Liver (tissue), 9 donors: ENCODE data around the gene SLC24A1. TPM values are rescaled to one million over a fixed set of nuclear protein-coding genes. Genes with fewer than 3 reads are reported as not detected.

Experiments used
- DNase-seq: peaks from one replicate; pipeline ENCODE4 v3.0.0-alpha.2; 2017; ENCODE audit warnings: low spot score
- H3K27ac ChIP-seq, 2 donors: one replicate each; pipeline ENCODE4 v1.7.0; 2013; ENCODE audit warnings: inconsistent platforms in 2 of 2, low read length in 2 of 2, control low read depth in 1 of 2, low read depth in 1 of 2, mild to moderate bottlenecking in 1 of 2
- H3K27me3 ChIP-seq, 4 donors: one replicate each; pipeline versions ENCODE4 v1.6.1 to v1.7.0; 2013; ENCODE audit warnings: low read length in 3 of 4, inconsistent platforms in 1 of 4, mild to moderate bottlenecking in 1 of 4, moderate library complexity in 1 of 4; ENCODE audit not compliant: control insufficient read depth in 4 of 4, insufficient read depth in 4 of 4
- H3K36me3 ChIP-seq, 4 donors: one replicate each; pipeline versions ENCODE4 v1.6.1 to v1.7.0; 2013; ENCODE audit warnings: low read length in 3 of 4, mild to moderate bottlenecking in 3 of 4, low read depth in 1 of 4, moderate library complexity in 1 of 4; ENCODE audit not compliant: control insufficient read depth in 4 of 4, insufficient read depth in 3 of 4
- H3K4me1 ChIP-seq, 4 donors: one replicate each; pipeline versions ENCODE4 v1.6.1 to v1.7.0; 2013; ENCODE audit warnings: low read length in 3 of 4, mild to moderate bottlenecking in 3 of 4, moderate library complexity in 1 of 4; ENCODE audit not compliant: control insufficient read depth in 4 of 4, insufficient read depth in 4 of 4
- H3K4me3 ChIP-seq, 3 donors: one replicate each; pipeline versions ENCODE4 v1.6.1 to v1.7.0; 2013; ENCODE audit warnings: low read length in 3 of 3, control low read depth in 1 of 3, low read depth in 1 of 3, mild to moderate bottlenecking in 1 of 3
- H3K9ac ChIP-seq, 2 donors: one replicate each; pipeline ENCODE4 v1.7.0; 2013; ENCODE audit warnings: low read length in 2 of 2, mild to moderate bottlenecking in 2 of 2, moderate library complexity in 2 of 2, control low read depth in 1 of 2, low read depth in 1 of 2
- H3K9me3 ChIP-seq, 4 donors: one replicate each; pipeline versions ENCODE4 v1.6.1 to v1.7.0; 2013; ENCODE audit warnings: low read length in 3 of 4; ENCODE audit not compliant: control insufficient read depth in 4 of 4
- EGR1 ChIP-seq, 2 donors: IDR thresholded peaks; 2 replicates each; pipeline ENCODE4 v1.6.1; 2016 to 2018; ENCODE audit warnings: antibody characterized with exemption in 2 of 2, low read depth in 2 of 2
- FOXA1 ChIP-seq: IDR thresholded peaks from 2 replicates; pipeline ENCODE4 v1.6.1; 2016; ENCODE audit warnings: antibody characterized with exemption
- FOXA2 ChIP-seq: IDR thresholded peaks from 2 replicates; pipeline ENCODE4 v1.6.1; 2016; ENCODE audit warnings: antibody characterized with exemption
- HNF4A ChIP-seq, 2 donors: conservative IDR thresholded peaks; 2 replicates each; pipeline ENCODE4 v1.6.1; 2016; ENCODE audit warnings: antibody characterized with exemption in 2 of 2, mild to moderate bottlenecking in 2 of 2
- HNF4G ChIP-seq: IDR thresholded peaks from 2 replicates; pipeline ENCODE4 v1.6.1; 2016; ENCODE audit warnings: antibody characterized with exemption
- JUND ChIP-seq, 2 donors: IDR thresholded peaks; 2 replicates each; pipeline ENCODE4 v1.6.1; 2016; ENCODE audit warnings: antibody characterized with exemption in 2 of 2
- NR2F2 ChIP-seq: IDR thresholded peaks from 2 replicates; pipeline ENCODE4 v1.6.1; 2016; ENCODE audit warnings: antibody characterized with exemption
- RAD21 ChIP-seq, 2 donors: IDR thresholded peaks; 2 replicates each; pipeline ENCODE4 v1.6.1; 2016; ENCODE audit warnings: antibody characterized with exemption in 2 of 2, mild to moderate bottlenecking in 2 of 2
- REST ChIP-seq: IDR thresholded peaks from 2 replicates; pipeline ENCODE4 v1.6.1; 2016; ENCODE audit warnings: antibody characterized with exemption, mild to moderate bottlenecking
- RXRA ChIP-seq, 2 donors: IDR thresholded peaks; 2 replicates each; pipeline ENCODE4 v1.6.1; 2017 to 2018; ENCODE audit warnings: antibody characterized with exemption in 2 of 2, mild to moderate bottlenecking in 1 of 2
- SP1 ChIP-seq: IDR thresholded peaks from 2 replicates; pipeline ENCODE4 v1.6.1; 2018; ENCODE audit warnings: antibody characterized with exemption, mild to moderate bottlenecking
- YY1 ChIP-seq: IDR thresholded peaks from 2 replicates; pipeline ENCODE4 v1.6.1; 2016; ENCODE audit warnings: antibody characterized with exemption, mild to moderate bottlenecking
- WGBS: extraction: QIAGEN DNeasy Blood & Tissue Kit; methylation state at CpG from one replicate; pipeline ENCODE4 v1.1.7; 2013; 5-methylcytosine and 5-hydroxymethylcytosine counted together
- polyA plus RNA-seq, 2 donors: library from polyadenylated mRNA; stranded (reverse) in 1 of 2; unstranded in 1 of 2; fragments of 200-250 nt in 1 of 2; fragments of >200 nt in 1 of 2; fragmentation: Nextera tagmentation in 1 of 2; extraction: Ambion mirVana in 1 of 2; gene quantifications; one replicate each; pipeline versions ENCODE4 v1.2.1 to v1.2.3, GENCODE V29; 2013 to 2015
- total RNA-seq, 2 donors: library from RNA; depleted of rRNA; stranded (reverse); fragments of >200 nt; gene quantifications; one replicate each; pipeline ENCODE4 v1.2.3, GENCODE V29; 2014
- TF ChIP-seq, protein P1 (sequence below): IDR thresholded peaks from 2 replicates; pipeline ENCODE4 v1.6.1; 2016; ENCODE audit warnings: antibody characterized with exemption
- TF ChIP-seq, protein P2 (sequence below): fragments of 150-350 bp; IDR thresholded peaks from 2 replicates; pipeline ENCODE4 v1.5.1; 2017; ENCODE audit warnings: improper control_type of control experiment, low read depth, low read length; ENCODE audit not compliant: missing input control
- TF ChIP-seq, protein P3 (sequence below): IDR thresholded peaks from 2 replicates; pipeline ENCODE4 v1.6.1; 2016; ENCODE audit warnings: antibody characterized with exemption
- TF ChIP-seq, protein P4 (sequence below): IDR thresholded peaks from 2 replicates; pipeline ENCODE4 v1.6.1; 2016; ENCODE audit warnings: antibody characterized with exemption
- donor health status: healthy.
- donor health status: healthy.
- donor health status: healthy.
- donor health status: healthy.
- donor health status: healthy.

The SLC24A1 gene
- total and polyA plus RNA-seq, 4 donors: 1.8 to 3.3 (median 2.2) TPM

GRCh38 chr15:65629548-65629947 lies 7.8 kb downstream of the SLC24A1 start:
- Histone ChIP-seq H3K27ac (no peak overlapping the region), H3K4me3 (no peak overlapping the region), H3K4me1 (no peaks in the 10 kb centered on the region), H3K36me3 (peaks cover 0 to 8% (median 5%) of the 10 kb centered on the region in 4 donors), H3K9me3 (no peaks in the 10 kb centered on the region), H3K9ac (no peak overlapping the region), H3K27me3 (no peaks in the 10 kb centered on the region)
- WGBS: 93% methylated on average over 3 of the region's 3 CpGs
- TF ChIP-seq EGR1 (IDR thresholded peaks at IDR 0.05; ENCODE audit: low read depth in 2 of 2): no peak
- TF ChIP-seq RXRA (IDR thresholded peaks at IDR 0.05): no peak
- TF ChIP-seq, protein P1, sequence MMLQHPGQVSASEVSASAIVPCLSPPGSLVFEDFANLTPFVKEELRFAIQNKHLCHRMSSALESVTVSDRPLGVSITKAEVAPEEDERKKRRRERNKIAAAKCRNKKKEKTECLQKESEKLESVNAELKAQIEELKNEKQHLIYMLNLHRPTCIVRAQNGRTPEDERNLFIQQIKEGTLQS: no peak
- no peak for TF ChIP-seq HNF4A (conservative IDR thresholded peaks at IDR 0.05)
- no peak for TF ChIP-seq REST
- TF ChIP-seq RAD21 (IDR thresholded peaks at IDR 0.05): no peak
- no peak for TF ChIP-seq JUND (IDR thresholded peaks at IDR 0.05)
- TF ChIP-seq, protein P2, sequence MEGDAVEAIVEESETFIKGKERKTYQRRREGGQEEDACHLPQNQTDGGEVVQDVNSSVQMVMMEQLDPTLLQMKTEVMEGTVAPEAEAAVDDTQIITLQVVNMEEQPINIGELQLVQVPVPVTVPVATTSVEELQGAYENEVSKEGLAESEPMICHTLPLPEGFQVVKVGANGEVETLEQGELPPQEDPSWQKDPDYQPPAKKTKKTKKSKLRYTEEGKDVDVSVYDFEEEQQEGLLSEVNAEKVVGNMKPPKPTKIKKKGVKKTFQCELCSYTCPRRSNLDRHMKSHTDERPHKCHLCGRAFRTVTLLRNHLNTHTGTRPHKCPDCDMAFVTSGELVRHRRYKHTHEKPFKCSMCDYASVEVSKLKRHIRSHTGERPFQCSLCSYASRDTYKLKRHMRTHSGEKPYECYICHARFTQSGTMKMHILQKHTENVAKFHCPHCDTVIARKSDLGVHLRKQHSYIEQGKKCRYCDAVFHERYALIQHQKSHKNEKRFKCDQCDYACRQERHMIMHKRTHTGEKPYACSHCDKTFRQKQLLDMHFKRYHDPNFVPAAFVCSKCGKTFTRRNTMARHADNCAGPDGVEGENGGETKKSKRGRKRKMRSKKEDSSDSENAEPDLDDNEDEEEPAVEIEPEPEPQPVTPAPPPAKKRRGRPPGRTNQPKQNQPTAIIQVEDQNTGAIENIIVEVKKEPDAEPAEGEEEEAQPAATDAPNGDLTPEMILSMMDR: no peak
- TF ChIP-seq SP1: no peak
- no peak for TF ChIP-seq NR2F2
- TF ChIP-seq YY1: no peak
- TF ChIP-seq, protein P3, sequence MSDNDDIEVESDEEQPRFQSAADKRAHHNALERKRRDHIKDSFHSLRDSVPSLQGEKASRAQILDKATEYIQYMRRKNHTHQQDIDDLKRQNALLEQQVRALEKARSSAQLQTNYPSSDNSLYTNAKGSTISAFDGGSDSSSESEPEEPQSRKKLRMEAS: no peak
- no peak for DNase-seq

DNA sequence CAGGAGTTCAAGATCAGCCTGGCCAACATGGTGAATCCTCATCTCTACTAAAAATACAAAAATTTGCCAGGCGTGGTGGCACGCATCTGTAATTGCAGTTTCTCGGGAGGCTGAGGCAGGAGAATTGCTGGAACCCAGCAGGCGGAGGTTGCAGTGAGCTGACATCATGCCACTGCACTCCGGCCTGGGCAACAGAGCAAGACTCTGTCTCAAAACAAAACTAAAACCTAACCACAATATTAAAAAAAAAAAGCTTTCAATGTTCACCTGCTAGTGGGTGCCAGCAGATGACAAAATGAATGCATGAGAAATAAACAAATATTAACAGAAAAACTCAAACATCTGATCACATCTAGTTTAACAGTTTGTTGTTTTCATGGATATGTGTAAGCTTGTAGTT lies 9.0 kb downstream of the SLC24A1 start:
- no peaks in the 10 kb centered on the region for H3K27me3 ChIP-seq
- DNase-seq: no peak
- H3K27ac ChIP-seq: no peak overlapping the region
- 95% methylated on average over 5 of the region's 5 CpGs for WGBS
- peaks cover 0 to 4% (median under 1%) of the 10 kb centered on the region in 4 donors for H3K36me3 ChIP-seq
- H3K9me3 ChIP-seq: no peaks in the 10 kb centered on the region
- H3K4me3 ChIP-seq: no peak overlapping the region
- no peak for TF ChIP-seq SP1
- TF ChIP-seq, protein P2: no peak
- no peak for TF ChIP-seq REST
- TF ChIP-seq HNF4G: no peak
- no peak for TF ChIP-seq RXRA (IDR thresholded peaks at IDR 0.05)
- no peak for TF ChIP-seq YY1
- TF ChIP-seq, protein P4, sequence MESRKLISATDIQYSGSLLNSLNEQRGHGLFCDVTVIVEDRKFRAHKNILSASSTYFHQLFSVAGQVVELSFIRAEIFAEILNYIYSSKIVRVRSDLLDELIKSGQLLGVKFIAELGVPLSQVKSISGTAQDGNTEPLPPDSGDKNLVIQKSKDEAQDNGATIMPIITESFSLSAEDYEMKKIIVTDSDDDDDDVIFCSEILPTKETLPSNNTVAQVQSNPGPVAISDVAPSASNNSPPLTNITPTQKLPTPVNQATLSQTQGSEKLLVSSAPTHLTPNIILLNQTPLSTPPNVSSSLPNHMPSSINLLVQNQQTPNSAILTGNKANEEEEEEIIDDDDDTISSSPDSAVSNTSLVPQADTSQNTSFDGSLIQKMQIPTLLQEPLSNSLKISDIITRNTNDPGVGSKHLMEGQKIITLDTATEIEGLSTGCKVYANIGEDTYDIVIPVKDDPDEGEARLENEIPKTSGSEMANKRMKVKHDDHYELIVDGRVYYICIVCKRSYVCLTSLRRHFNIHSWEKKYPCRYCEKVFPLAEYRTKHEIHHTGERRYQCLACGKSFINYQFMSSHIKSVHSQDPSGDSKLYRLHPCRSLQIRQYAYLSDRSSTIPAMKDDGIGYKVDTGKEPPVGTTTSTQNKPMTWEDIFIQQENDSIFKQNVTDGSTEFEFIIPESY: no peak
- TF ChIP-seq JUND (IDR thresholded peaks at IDR 0.05): no peak
- TF ChIP-seq FOXA2: no peak
- TF ChIP-seq, protein P3: no peak
- no peak for TF ChIP-seq RAD21 (IDR thresholded peaks at IDR 0.05)
- TF ChIP-seq HNF4A (conservative IDR thresholded peaks at IDR 0.05): no peak
- TF ChIP-seq, protein P1: no peak
- no peak for TF ChIP-seq FOXA1
- no peak for TF ChIP-seq NR2F2
- no peak for TF ChIP-seq EGR1 (IDR thresholded peaks at IDR 0.05; ENCODE audit: low read depth in 2 of 2)
- H3K4me1 ChIP-seq: no peaks in the 10 kb centered on the region
- H3K9ac ChIP-seq: no peak overlapping the region
